ENCODE results near the gene EXOC7. TPM values are rescaled to one million over a fixed set of nuclear protein-coding genes. Genes with fewer than 3 reads are reported as not detected.

The EXOC7 gene
- total RNA-seq, 1 experiment from 2014 or later = 117 TPM

DNA sequence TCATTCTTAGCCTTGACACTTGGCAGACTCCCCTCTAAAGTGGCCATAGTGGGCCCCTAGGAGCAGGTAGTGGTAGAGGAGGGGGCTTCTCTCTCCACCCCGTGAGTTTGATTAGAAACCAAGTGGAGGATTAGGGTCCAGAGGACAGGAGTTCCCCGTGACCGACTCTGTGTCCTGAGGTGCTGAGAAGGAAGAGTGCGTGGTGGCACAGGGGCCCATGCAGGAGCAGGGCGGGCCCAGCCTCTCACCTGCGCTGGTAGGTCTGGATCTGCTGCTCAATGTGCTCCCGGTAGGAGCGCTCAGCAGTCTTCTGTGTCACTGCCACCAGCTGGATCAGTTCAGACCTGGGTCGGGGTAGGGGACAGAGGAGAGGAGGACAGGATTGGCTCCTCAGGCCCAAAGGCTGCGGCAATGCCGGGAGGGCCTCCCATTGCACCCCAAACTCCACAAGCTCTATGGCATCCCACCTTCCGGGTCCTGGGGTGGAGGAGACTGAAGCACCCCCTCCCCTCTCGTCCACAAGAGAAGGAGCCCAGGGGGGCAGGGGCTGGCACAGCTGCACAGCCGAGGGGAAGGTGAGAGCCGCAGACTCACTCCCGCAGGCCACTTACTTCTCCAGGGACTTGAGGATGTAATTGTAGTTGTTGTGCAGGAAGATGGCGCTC, 18.4 kb downstream of the EXOC7 start:
- Histone ChIP-seq H3K9me3 (ENCODE audit: low read depth, low read length, poor library complexity, severe bottlenecking) (no peaks in the 10 kb centered on the region), H3K27ac (ENCODE audit: low read depth, low read length, poor library complexity, severe bottlenecking) (no peak overlapping the region), H3K27me3 (replicated peaks; ENCODE audit: insufficient read depth, low read depth, low read length, poor library complexity) (peaks cover 1% of the 10 kb centered on the region), H3K4me1 (ENCODE audit: insufficient read depth, low read length, poor library complexity, severe bottlenecking) (no peaks in the 10 kb centered on the region), H3K4me3 (ENCODE audit: low read depth, low read length, poor library complexity, severe bottlenecking) (no peak overlapping the region), H3K36me3 (ENCODE audit: insufficient read depth, low read length, poor library complexity, severe bottlenecking) (peaks cover 42% of the 10 kb centered on the region)
- intact Hi-C loops (cut with micrococcal nuclease; ENCODE audit: unreplicated experiment) = no loop called here
- DNase-seq (ENCODE audit: low spot score) = no peak
- TF ChIP-seq, protein P1, sequence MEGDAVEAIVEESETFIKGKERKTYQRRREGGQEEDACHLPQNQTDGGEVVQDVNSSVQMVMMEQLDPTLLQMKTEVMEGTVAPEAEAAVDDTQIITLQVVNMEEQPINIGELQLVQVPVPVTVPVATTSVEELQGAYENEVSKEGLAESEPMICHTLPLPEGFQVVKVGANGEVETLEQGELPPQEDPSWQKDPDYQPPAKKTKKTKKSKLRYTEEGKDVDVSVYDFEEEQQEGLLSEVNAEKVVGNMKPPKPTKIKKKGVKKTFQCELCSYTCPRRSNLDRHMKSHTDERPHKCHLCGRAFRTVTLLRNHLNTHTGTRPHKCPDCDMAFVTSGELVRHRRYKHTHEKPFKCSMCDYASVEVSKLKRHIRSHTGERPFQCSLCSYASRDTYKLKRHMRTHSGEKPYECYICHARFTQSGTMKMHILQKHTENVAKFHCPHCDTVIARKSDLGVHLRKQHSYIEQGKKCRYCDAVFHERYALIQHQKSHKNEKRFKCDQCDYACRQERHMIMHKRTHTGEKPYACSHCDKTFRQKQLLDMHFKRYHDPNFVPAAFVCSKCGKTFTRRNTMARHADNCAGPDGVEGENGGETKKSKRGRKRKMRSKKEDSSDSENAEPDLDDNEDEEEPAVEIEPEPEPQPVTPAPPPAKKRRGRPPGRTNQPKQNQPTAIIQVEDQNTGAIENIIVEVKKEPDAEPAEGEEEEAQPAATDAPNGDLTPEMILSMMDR (conservative IDR thresholded peaks at IDR 0.05; ENCODE audit: low read depth, low read length) = no peak
- TF ChIP-seq EZH2 (IDR thresholded peaks at IDR 0.05; ENCODE audit: borderline replicate concordance, low read depth, low read length, poor library complexity, severe bottlenecking) = no peak
- ChIA-PET CTCF (no interaction called here), POLR2A (ENCODE audit: low non-redundant PET) (no interaction called here)
- BruUV-seq (replicated peaks) = no TSS peak

DNA sequence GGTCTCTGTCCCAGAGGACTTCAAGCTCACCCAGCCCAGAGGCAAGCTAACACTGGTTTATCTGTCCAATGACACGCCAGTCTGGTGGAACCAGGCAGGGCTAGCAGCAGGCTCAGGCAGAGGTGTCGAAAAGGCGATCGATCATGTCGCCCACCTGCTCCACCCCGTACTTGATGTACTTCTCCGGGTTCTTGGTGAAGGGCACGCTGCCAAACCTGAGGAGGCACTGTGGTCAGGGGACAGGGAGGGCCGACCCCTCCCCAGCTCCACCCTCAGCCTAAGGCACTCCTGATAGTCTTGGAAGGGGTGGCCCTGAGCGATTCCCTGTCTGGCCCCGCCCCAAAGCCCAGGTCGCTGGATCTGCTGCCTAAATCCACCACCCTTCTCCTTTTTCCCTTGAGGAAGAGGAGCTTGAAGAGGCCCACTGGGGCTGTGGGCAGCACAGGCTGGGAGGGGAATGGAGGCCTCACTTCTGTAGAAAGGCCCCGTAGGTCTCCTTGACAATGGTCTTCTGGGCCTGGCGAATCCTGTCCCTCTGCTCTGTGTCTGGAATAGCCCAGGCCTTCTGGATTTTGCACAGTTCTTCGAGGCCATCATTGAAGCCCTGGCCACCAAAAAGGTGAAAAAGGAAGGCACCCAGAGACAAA, 19.9 kb downstream of the EXOC7 start:
- CTCF ChIA-PET = interaction anchor here (0.6 kb wide), 1 partner anchor 235 kb away, joined by 4 read pairs; no protein-coding TSS in a partner anchor

DNA sequence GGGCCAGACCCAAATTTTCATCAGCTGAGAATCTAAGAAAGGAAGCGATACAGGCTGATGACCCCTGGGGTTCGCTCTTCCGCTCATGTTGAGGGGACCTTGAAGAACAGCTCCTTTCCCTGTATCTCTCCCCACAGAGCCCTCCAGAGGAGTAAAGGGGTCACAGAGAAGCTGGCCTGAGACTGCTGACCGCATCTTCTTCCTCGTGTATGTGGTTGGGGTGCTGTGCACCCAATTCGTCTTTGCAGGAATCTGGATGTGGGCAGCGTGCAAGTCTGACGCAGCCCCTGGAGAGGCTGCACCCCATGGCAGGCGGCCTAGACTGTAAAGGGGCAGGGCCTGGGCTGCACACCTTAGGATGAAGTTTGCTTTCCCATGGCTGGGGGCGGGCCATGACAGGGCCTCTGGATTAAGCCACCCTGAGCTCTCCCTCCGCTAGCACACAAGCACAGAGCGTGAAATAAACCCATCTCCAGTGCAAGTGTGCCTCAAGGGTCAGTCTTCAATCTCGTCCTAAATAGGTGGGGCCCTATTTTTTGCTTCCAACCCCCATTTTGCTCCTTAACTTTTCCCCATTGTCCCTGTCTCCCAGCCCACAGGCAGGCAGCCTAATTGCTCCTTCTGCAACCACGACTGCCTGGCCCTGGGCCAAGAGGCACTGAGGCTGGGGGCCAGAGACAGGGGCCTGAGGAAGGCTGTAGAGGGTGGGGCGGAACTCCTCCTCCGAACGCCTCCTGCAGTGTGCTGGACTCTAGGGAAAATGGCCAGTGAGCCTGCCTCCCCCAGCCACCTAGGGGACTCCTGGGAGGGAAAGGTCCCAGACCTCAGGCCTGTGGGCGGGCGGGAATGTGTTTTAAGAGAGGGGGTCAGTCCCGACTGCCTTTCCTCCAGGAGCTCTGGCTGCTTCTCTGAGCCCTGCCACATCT, 21.0 kb downstream of the EXOC7 start:
- no peak overlapping the region for H3K27ac ChIP-seq (ENCODE audit: low read depth, low read length, poor library complexity, severe bottlenecking)
- intact Hi-C loops (cut with micrococcal nuclease; ENCODE audit: unreplicated experiment) = no loop called here
- CTCF ChIA-PET = interaction anchor here (0.6 kb wide), 1 partner anchor 234 kb away, joined by 4 read pairs; no protein-coding TSS in a partner anchor
- H3K27me3 ChIP-seq (replicated peaks; ENCODE audit: insufficient read depth, low read depth, low read length, poor library complexity) = peaks cover 27% of the 10 kb centered on the region
- DNase-seq (ENCODE audit: low spot score) = no peak
- H3K9me3 ChIP-seq (ENCODE audit: low read depth, low read length, poor library complexity, severe bottlenecking) = no peaks in the 10 kb centered on the region
- peaks cover 32% of the 10 kb centered on the region for H3K36me3 ChIP-seq (ENCODE audit: insufficient read depth, low read length, poor library complexity, severe bottlenecking)
- H3K4me3 ChIP-seq (ENCODE audit: low read depth, low read length, poor library complexity, severe bottlenecking) = no peak overlapping the region
- H3K4me1 ChIP-seq (ENCODE audit: insufficient read depth, low read length, poor library complexity, severe bottlenecking) = no peaks in the 10 kb centered on the region
- no TSS peak for BruUV-seq (replicated peaks)
- TF ChIP-seq, protein P1 (conservative IDR thresholded peaks at IDR 0.05; ENCODE audit: low read depth, low read length) = no peak
- no peak for TF ChIP-seq EZH2 (IDR thresholded peaks at IDR 0.05; ENCODE audit: borderline replicate concordance, low read depth, low read length, poor library complexity, severe bottlenecking)
- POLR2A ChIA-PET (ENCODE audit: low non-redundant PET) = interaction anchor here (0.6 kb wide), 1 partner anchor 13 kb away, joined by 3 read pairs; no protein-coding TSS in a partner anchor

More for the DNA sequence above, 19.9 kb downstream of the EXOC7 start:
- no TSS peak for BruUV-seq (replicated peaks)
- no peak for DNase-seq (ENCODE audit: low spot score)
- POLR2A ChIA-PET (ENCODE audit: low non-redundant PET) = interaction anchor here (0.6 kb wide), 2 partner anchors 12 to 43 kb away, joined by 3 read pairs; no protein-coding TSS in a partner anchor
- Histone ChIP-seq H3K36me3 (ENCODE audit: insufficient read depth, low read length, poor library complexity, severe bottlenecking) (peaks cover 36% of the 10 kb centered on the region), H3K27me3 (replicated peaks; ENCODE audit: insufficient read depth, low read depth, low read length, poor library complexity) (peaks cover 17% of the 10 kb centered on the region), H3K9me3 (ENCODE audit: low read depth, low read length, poor library complexity, severe bottlenecking) (no peaks in the 10 kb centered on the region), H3K27ac (ENCODE audit: low read depth, low read length, poor library complexity, severe bottlenecking) (no peak overlapping the region), H3K4me3 (ENCODE audit: low read depth, low read length, poor library complexity, severe bottlenecking) (no peak overlapping the region), H3K4me1 (ENCODE audit: insufficient read depth, low read length, poor library complexity, severe bottlenecking) (no peaks in the 10 kb centered on the region)
- intact Hi-C loops (cut with micrococcal nuclease; ENCODE audit: unreplicated experiment) = no loop called here
- TF ChIP-seq, protein P1 (conservative IDR thresholded peaks at IDR 0.05; ENCODE audit: low read depth, low read length) = no peak
- TF ChIP-seq EZH2 (IDR thresholded peaks at IDR 0.05; ENCODE audit: borderline replicate concordance, low read depth, low read length, poor library complexity, severe bottlenecking) = no peak

Measured in A673 (cell line).